ES-I3 (cell line): ENCODE measurements around the gene SLC30A4.
A peak's percentile ranks its signal among the peaks of the same experiment; 100 is the strongest.
"Not testable (repeated sequence)": the region's sequence is repeated elsewhere in the genome, so short reads cannot be mapped to it uniquely, and the experiment has no call there.

Experiments
- H3K36me3 ChIP-seq: 2 replicates; pipeline ENCODE4 v1.6.1; 2013; ENCODE audit warnings: mild to moderate bottlenecking, low read length, control low read depth, moderate library complexity; ENCODE audit not compliant: insufficient read depth
- H3K4me1 ChIP-seq: 2 replicates; pipeline ENCODE4 v1.6.1; 2013; ENCODE audit warnings: mild to moderate bottlenecking, control low read depth, low read length; ENCODE audit not compliant: insufficient read depth
- H3K9ac ChIP-seq: 2 replicates; pipeline ENCODE4 v1.6.1; 2013; ENCODE audit warnings: low read depth, mild to moderate bottlenecking, low read length, moderate library complexity
- H3K9me3 ChIP-seq: 2 replicates; pipeline ENCODE4 v1.6.1; 2013; ENCODE audit warnings: mild to moderate bottlenecking, low read length, moderate library complexity; ENCODE audit not compliant: control insufficient read depth, insufficient read depth

Gene SLC30A4

DNA sequence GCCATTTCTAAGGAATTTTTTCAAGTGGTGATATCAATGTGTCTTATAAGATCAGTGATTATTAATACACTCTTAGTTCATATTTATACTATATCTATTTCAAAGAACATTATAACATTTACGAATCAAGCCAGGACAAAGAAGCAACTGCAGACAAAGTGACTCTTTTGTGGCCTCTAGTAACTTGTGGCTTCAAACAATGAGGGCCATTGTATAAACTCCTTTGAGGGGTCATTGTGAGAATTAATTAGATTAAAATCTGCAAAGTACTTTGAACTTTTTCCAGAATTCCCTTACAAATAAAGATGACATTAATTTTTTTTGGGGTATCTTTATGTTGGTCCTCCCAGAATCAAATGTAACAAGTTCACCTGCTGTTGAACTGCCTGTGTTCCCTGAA lies 12.3 kb upstream of the SLC30A4 start:
- Histone ChIP-seq H3K9me3 (no peaks in the 10 kb centered on the region), H3K4me1 (no peaks in the 10 kb centered on the region), H3K9ac (no peak overlapping the region), H3K36me3 (no peaks in the 10 kb centered on the region)

DNA sequence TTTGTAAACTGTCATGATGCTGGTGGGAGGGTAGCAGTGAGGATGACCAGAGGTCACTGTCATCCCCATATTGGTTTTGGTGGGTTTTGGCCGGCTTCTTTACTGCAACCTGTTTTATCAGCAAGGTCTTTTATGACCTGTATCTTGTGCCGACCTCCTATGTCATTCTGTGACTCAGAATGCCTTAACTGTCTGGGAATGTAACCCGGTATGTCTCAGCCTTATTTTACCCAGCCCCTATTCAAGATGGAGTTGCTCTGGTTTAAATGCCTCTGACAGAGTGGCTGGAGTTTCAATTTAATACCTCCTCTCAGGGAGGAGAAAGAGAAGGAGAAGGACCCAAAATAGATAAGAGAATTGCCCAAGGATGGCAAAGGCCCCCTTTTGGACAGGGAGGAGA lies 10.3 kb upstream of the SLC30A4 start:
- not testable (repeated sequence) for H3K9ac ChIP-seq, H3K36me3 ChIP-seq, H3K4me1 ChIP-seq, H3K9me3 ChIP-seq

DNA sequence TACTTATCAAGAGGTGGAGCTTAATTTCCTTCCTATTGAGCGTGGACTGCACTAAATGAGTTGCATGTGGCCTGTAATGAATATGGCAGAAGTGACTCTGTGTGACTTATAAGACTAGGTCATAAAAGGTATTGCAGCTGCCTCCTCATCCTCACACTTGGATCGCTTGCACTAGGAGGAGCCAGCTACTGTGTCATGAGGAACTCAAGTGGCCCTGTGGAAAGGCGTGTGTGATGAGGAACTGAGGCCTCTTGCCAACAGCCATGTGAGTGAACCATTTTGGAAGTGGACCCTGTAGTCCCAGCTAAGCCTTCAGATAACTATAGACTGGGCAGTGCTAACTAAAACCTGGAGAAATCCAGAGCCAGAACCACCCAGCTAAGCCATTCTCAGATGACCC lies 7.1 kb upstream of the SLC30A4 start:
- no peaks in the 10 kb centered on the region for H3K36me3 ChIP-seq

DNA sequence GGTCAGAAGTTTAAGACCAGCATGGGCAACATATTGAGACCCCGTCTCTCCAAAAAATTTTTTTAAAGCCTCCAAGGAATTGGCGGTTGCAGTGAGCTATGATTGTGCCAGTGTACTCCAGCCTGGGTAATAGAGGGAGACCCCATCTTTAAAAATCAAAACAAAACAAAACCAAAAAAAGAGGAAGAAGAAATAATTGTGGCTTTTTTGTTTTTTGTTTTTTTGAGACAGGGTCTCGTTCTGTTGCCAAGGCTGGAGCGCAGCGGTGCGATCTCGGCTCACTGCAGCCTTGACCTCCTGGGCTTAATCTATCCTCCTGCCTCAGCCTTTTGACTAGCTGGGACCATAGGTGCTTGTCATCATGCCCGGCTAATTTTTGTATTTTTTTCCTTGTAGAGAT lies 4.5 kb upstream of the SLC30A4 start:
- no peaks in the 10 kb centered on the region for H3K36me3 ChIP-seq

More for the DNA sequence above, 7.1 kb upstream of the SLC30A4 start:
- H3K9me3 ChIP-seq = no peaks in the 10 kb centered on the region
- no peak overlapping the region for H3K9ac ChIP-seq
- H3K4me1 ChIP-seq = no peaks in the 10 kb centered on the region

DNA sequence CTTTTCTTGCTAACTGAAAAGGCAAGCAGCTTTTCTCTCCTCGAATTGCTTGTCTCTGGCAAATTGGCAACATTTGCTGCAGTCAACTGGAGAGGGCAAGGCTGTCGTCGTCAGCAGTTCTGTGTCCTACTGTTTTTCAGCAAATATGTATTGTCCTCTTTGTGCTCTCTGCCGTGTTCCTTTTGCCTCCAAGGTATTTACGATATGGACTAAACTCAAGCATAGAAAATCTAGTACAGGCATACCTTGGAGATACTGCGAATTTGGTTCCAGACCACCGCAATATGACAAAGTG lies 558 bp upstream of the SLC30A4 start:
- H3K36me3 ChIP-seq = no peaks in the 10 kb centered on the region
- no peaks in the 10 kb centered on the region for H3K9me3 ChIP-seq
- peak overlapping the region; percentile 42; the same call in 1 of the 2 replicates for H3K9ac ChIP-seq
- no peaks in the 10 kb centered on the region for H3K4me1 ChIP-seq

More for the DNA sequence above, 4.5 kb upstream of the SLC30A4 start:
- H3K4me1 ChIP-seq = no peaks in the 10 kb centered on the region
- no peak overlapping the region for H3K9ac ChIP-seq
- no peaks in the 10 kb centered on the region for H3K9me3 ChIP-seq

- Histone ChIP-seq H3K9me3 (no peaks in the 10 kb centered on the region), H3K36me3 (no peaks in the 10 kb centered on the region), H3K4me1 (no peaks in the 10 kb centered on the region), H3K9ac (peak overlapping the region; percentile 42)
Observed at GRCh38 chr15:45521596-45522327, 793 bp downstream of the SLC30A4 start.

GRCh38 chr15:45510758-45511280 lies 11.7 kb downstream of the SLC30A4 start:
- Histone ChIP-seq H3K9ac (no peak overlapping the region), H3K9me3 (no peaks in the 10 kb centered on the region), H3K36me3 (no peaks in the 10 kb centered on the region), H3K4me1 (no peaks in the 10 kb centered on the region)

- H3K36me3 ChIP-seq, H3K9me3 ChIP-seq, H3K9ac ChIP-seq, H3K4me1 ChIP-seq: not testable (repeated sequence)
Observed at GRCh38 chr15:45507143-45507542, 15.4 kb downstream of the SLC30A4 start.

DNA sequence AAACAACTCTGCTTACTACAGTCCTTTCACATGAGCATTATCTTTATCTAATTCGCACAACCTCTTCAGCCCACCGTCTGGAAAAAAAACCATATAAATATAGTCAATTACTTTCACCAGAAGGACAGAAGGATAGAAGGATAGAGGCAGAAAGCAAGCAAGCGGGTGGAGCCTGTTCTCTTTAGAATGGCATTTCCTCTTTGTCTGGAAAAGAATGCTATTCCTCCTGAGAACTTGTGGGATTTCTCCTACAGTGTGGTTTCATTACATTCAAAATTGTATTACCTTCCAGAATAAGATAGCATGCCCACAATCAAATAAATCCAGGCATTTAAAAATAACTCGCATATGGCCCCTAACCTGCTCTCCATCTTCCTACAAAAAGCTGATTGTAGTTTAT lies 23.1 kb downstream of the SLC30A4 start:
- Histone ChIP-seq H3K9ac (no peak overlapping the region), H3K9me3 (no peaks in the 10 kb centered on the region), H3K36me3 (no peaks in the 10 kb centered on the region), H3K4me1 (no peaks in the 10 kb centered on the region)

GRCh38 chr15:45498701-45499100 lies 23.9 kb downstream of the SLC30A4 start:
- no peaks in the 10 kb centered on the region for H3K4me1 ChIP-seq
- no peak overlapping the region for H3K9ac ChIP-seq
- H3K36me3 ChIP-seq = no peaks in the 10 kb centered on the region
- H3K9me3 ChIP-seq = no peaks in the 10 kb centered on the region

GRCh38 chr15:45497261-45497660 lies 25.3 kb downstream of the SLC30A4 start:
- Histone ChIP-seq H3K9ac (no peak overlapping the region), H3K36me3 (no peaks in the 10 kb centered on the region), H3K4me1 (no peaks in the 10 kb centered on the region), H3K9me3 (no peaks in the 10 kb centered on the region)

GRCh38 chr15:45496658-45497057 lies 25.9 kb downstream of the SLC30A4 start:
- Histone ChIP-seq H3K9ac (no peak overlapping the region), H3K36me3 (no peaks in the 10 kb centered on the region), H3K4me1 (no peaks in the 10 kb centered on the region), H3K9me3 (no peaks in the 10 kb centered on the region)

DNA sequence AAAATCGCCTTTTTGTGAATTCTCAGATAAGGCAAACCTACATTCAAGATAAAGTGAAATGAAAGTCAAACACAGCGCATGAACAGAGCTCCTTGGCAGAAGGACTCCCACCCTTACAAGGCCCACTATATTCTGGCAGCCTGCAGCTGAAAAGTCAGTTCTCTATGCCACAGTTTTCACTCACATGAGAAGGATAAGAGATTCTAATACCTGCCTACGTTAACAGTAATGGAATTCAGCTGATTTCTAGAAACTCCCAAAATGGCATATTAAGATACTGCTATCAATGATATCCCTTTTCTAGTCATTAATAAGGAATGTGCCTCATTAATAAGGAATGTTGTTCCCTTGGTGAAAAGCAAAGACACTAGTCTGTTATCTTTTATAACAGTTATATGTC lies 27.0 kb downstream of the SLC30A4 start:
- H3K9me3 ChIP-seq = no peaks in the 10 kb centered on the region
- no peaks in the 10 kb centered on the region for H3K4me1 ChIP-seq
- H3K36me3 ChIP-seq = no peaks in the 10 kb centered on the region
- H3K9ac ChIP-seq = no peak overlapping the region

DNA sequence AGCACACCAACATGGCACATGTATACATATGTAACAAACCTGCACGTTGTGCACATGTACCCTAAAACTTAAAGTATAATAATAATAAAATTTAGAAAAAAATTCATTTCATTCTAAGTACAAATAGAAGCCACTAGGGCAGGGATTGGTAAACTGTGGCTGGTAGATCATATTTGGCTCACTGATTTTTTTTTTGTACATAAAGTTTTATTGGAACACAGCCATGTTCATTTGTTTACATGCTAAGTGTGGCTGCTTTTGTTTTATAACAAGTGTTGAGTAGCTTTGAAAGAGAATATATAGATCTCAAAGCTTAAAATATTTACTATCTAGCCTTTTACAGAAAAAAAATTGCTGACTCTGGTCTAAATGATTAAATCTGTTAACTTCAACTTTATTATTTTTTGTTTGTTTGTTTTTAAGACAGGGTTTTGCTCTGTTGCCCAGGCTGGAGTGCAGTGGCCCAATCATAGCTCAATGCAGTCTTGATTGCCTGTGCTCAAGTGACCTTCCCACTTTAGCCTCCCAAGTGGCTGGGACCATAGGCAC lies 32.8 kb downstream of the SLC30A4 start:
- Histone ChIP-seq H3K36me3 (no peaks in the 10 kb centered on the region), H3K4me1 (no peaks in the 10 kb centered on the region), H3K9ac (no peak overlapping the region), H3K9me3 (no peaks in the 10 kb centered on the region)

DNA sequence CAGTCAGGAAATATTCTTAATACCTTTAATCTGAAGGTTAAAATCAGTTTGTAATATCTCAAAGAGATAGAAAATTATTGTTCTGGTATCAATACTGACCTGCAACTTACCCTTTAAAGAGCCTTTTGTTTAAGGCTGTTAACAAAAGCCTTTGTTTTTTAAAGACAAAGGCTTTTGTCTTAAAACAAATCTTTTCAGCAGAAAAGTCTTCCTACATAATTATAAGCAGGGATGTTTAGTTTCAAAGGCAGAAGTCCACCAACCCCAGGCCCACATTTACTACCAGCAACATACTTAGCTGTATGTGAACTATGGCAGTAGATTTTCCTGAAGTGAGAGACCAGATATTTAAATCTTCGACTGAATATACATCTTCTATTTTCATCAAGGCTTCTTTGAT lies 36.2 kb downstream of the SLC30A4 start:
- no peaks in the 10 kb centered on the region for H3K36me3 ChIP-seq
- H3K9me3 ChIP-seq = no peaks in the 10 kb centered on the region
- H3K4me1 ChIP-seq = peaks cover 3% of the 10 kb centered on the region; the same call in 1 of the 2 replicates
- H3K9ac ChIP-seq = no peak overlapping the region
